ENCODE results near the gene CDKN1B.

Gene CDKN1B

GRCh38 chr12:12718853-12719252, 1.7 kb downstream of the CDKN1B start:
- TF ChIP-seq CTCF (conservative IDR thresholded peaks at IDR 0.05; ENCODE audit: low read length) = no peak
- TF ChIP-seq EZH2phosphoT487 (IDR thresholded peaks at IDR 0.05; ENCODE audit: borderline replicate concordance) = no peak
- Histone ChIP-seq H3K9ac (ENCODE audit: low read depth, low read length, poor library complexity, severe bottlenecking) (peak overlapping the region; percentile 100), H3F3A (ENCODE audit: low read depth) (peaks cover 14% of the 10 kb centered on the region), H3K9me3 (ENCODE audit: insufficient read depth, low read depth, low read length) (no peaks in the 10 kb centered on the region), H3K4me3 (ENCODE audit: low read length, poor library complexity, severe bottlenecking) (peak overlapping the region; percentile 99), H2AFZ (ENCODE audit: low read length) (no peak overlapping the region), H4K20me1 (ENCODE audit: insufficient read depth, low read length, poor library complexity, severe bottlenecking) (peaks cover 41% of the 10 kb centered on the region), H3K4me1 (ENCODE audit: insufficient read depth, low read length, poor library complexity, severe bottlenecking) (peaks cover 40% of the 10 kb centered on the region), H3K4me2 (ENCODE audit: low read depth, low read length, poor library complexity, severe bottlenecking) (peak overlapping the region; percentile 91), H3K79me2 (ENCODE audit: insufficient read depth, low read length) (peaks cover 79% of the 10 kb centered on the region), H3K36me3 (ENCODE audit: insufficient read depth, low read length) (peaks cover 38% of the 10 kb centered on the region), H3K27me3 (ENCODE audit: insufficient read depth, low read length, poor library complexity, severe bottlenecking) (peaks cover 21% of the 10 kb centered on the region), H3K9me2 (replicated peaks; ENCODE audit: low read depth, low read length) (no peaks in the 10 kb centered on the region)

- TF ChIP-seq CTCF (conservative IDR thresholded peaks at IDR 0.05; ENCODE audit: low read length) (no peak), EZH2phosphoT487 (IDR thresholded peaks at IDR 0.05; ENCODE audit: borderline replicate concordance) (no peak)
- Histone ChIP-seq H3K36me3 (ENCODE audit: insufficient read depth, low read length) (peaks cover 38% of the 10 kb centered on the region), H3K4me2 (ENCODE audit: low read depth, low read length, poor library complexity, severe bottlenecking) (peak overlapping the region; percentile 91), H3K9me3 (ENCODE audit: insufficient read depth, low read depth, low read length) (no peaks in the 10 kb centered on the region), H4K20me1 (ENCODE audit: insufficient read depth, low read length, poor library complexity, severe bottlenecking) (peaks cover 41% of the 10 kb centered on the region), H3K4me3 (ENCODE audit: low read length, poor library complexity, severe bottlenecking) (peak overlapping the region; percentile 99), H3K4me1 (ENCODE audit: insufficient read depth, low read length, poor library complexity, severe bottlenecking) (peaks cover 38% of the 10 kb centered on the region), H3K27me3 (ENCODE audit: insufficient read depth, low read length, poor library complexity, severe bottlenecking) (peaks cover 21% of the 10 kb centered on the region), H3K79me2 (ENCODE audit: insufficient read depth, low read length) (peaks cover 83% of the 10 kb centered on the region), H2AFZ (ENCODE audit: low read length) (no peak overlapping the region), H3F3A (ENCODE audit: low read depth) (peaks cover 17% of the 10 kb centered on the region), H3K9me2 (replicated peaks; ENCODE audit: low read depth, low read length) (no peaks in the 10 kb centered on the region), H3K9ac (ENCODE audit: low read depth, low read length, poor library complexity, severe bottlenecking) (peak overlapping the region; percentile 100)
Observed at GRCh38 chr12:12719496-12719895, 2.3 kb downstream of the CDKN1B start.

- no peak for TF ChIP-seq EZH2phosphoT487 (IDR thresholded peaks at IDR 0.05; ENCODE audit: borderline replicate concordance)
- no peak for TF ChIP-seq CTCF (conservative IDR thresholded peaks at IDR 0.05; ENCODE audit: low read length)
- Histone ChIP-seq H3K9me2 (replicated peaks; ENCODE audit: low read depth, low read length) (no peaks in the 10 kb centered on the region), H3K4me1 (ENCODE audit: insufficient read depth, low read length, poor library complexity, severe bottlenecking) (peaks cover 33% of the 10 kb centered on the region), H3K9ac (ENCODE audit: low read depth, low read length, poor library complexity, severe bottlenecking) (peak overlapping the region; percentile 100), H3K27me3 (ENCODE audit: insufficient read depth, low read length, poor library complexity, severe bottlenecking) (peaks cover 21% of the 10 kb centered on the region), H4K20me1 (ENCODE audit: insufficient read depth, low read length, poor library complexity, severe bottlenecking) (peaks cover 41% of the 10 kb centered on the region), H3K36me3 (ENCODE audit: insufficient read depth, low read length) (peaks cover 38% of the 10 kb centered on the region), H3F3A (ENCODE audit: low read depth) (peaks cover 16% of the 10 kb centered on the region), H3K79me2 (ENCODE audit: insufficient read depth, low read length) (peaks cover 83% of the 10 kb centered on the region), H3K9me3 (ENCODE audit: insufficient read depth, low read depth, low read length) (no peaks in the 10 kb centered on the region), H2AFZ (ENCODE audit: low read length) (no peak overlapping the region), H3K4me2 (ENCODE audit: low read depth, low read length, poor library complexity, severe bottlenecking) (peak overlapping the region; percentile 91), H3K4me3 (ENCODE audit: low read length, poor library complexity, severe bottlenecking) (peak overlapping the region; percentile 99)
Observed at GRCh38 chr12:12720052-12720451, 2.9 kb downstream of the CDKN1B start.
